CD4-positive, CD25-positive, alpha-beta regulatory T cell (primary cell): ENCODE measurements around the gene AHI1. TPM values are rescaled to one million over a fixed set of nuclear protein-coding genes. Genes with fewer than 3 reads are reported as not detected.

ENCODE experiments used
- ATAC-seq, 2 donors: fragments of 150-1000 bp; cut with Tn5 transposase; one replicate each; pipeline ENCODE4 v1.10.0; 2021; ENCODE audit warnings: low read depth in 2 of 2, moderate number of reproducible peaks in 2 of 2, moderate library complexity in 1 of 2
- DNase-seq, 3 donors: peaks; one replicate each; pipeline versions ENCODE4 v3.0.0 to v3.0.0-alpha.2; 2012 to 2022; ENCODE audit warnings: mixed read lengths in 1 of 3
- H3K27ac ChIP-seq: one replicate; pipeline ENCODE4 v1.7.0; 2013; ENCODE audit warnings: mild to moderate bottlenecking, low read length; ENCODE audit not compliant: insufficient read depth, poor library complexity, severe bottlenecking
- H3K27me3 ChIP-seq: one replicate; pipeline ENCODE4 v1.7.0; 2013; ENCODE audit warnings: low read length; ENCODE audit not compliant: control insufficient read depth, insufficient read depth
- H3K36me3 ChIP-seq: one replicate; pipeline ENCODE4 v1.7.0; 2013; ENCODE audit warnings: mild to moderate bottlenecking, low read length, moderate library complexity; ENCODE audit not compliant: control insufficient read depth, insufficient read depth
- H3K4me1 ChIP-seq: 2 replicates; pipeline ENCODE4 v1.7.0; 2013; ENCODE audit warnings: mild to moderate bottlenecking, low read length; ENCODE audit not compliant: insufficient read depth, control insufficient read depth, poor library complexity, severe bottlenecking
- H3K4me3 ChIP-seq: one replicate; pipeline ENCODE4 v1.7.0; 2013; ENCODE audit warnings: low read depth, mild to moderate bottlenecking, low read length, moderate library complexity
- H3K9me3 ChIP-seq, 2 experiments: 1 replicate in 1 of 2; 2 replicates in 1 of 2; pipeline ENCODE4 v1.7.0; 2013; ENCODE audit warnings: low read length in 2 of 2, mild to moderate bottlenecking in 1 of 2, moderate library complexity in 1 of 2; ENCODE audit not compliant: control insufficient read depth in 2 of 2
- H3K27ac Mint-ChIP-seq, 3 donors: one replicate each; pipeline ENCODE4 v1.8.0; 2020 to 2022; ENCODE audit warnings: mild to moderate bottlenecking in 3 of 3, mixed read lengths in 3 of 3, moderate library complexity in 2 of 3
- H3K27me3 Mint-ChIP-seq: one replicate; pipeline ENCODE4 v1.8.0; 2022; ENCODE audit warnings: mild to moderate bottlenecking, mixed read lengths
- H3K36me3 Mint-ChIP-seq: one replicate; pipeline ENCODE4 v1.8.0; 2020; ENCODE audit warnings: mixed read lengths
- H3K4me1 Mint-ChIP-seq, 4 donors: one replicate each; pipeline ENCODE4 v1.8.0; 2020 to 2022; ENCODE audit warnings: mixed read lengths in 4 of 4, mild to moderate bottlenecking in 1 of 4
- H3K4me3 Mint-ChIP-seq, 4 donors: one replicate each; pipeline ENCODE4 v1.8.0; 2020 to 2022; ENCODE audit warnings: mild to moderate bottlenecking in 4 of 4, mixed read lengths in 4 of 4, moderate library complexity in 3 of 4
- H3K9me3 Mint-ChIP-seq, 7 donors: one replicate each; pipeline ENCODE4 v1.8.0; 2020 to 2022; ENCODE audit warnings: mixed read lengths in 7 of 7, mild to moderate bottlenecking in 3 of 7, moderate library complexity in 2 of 7
- polyA plus RNA-seq, 4 donors: library from polyadenylated mRNA; unstranded; fragments of 300-500 nt; fragmentation: Illumina TruSeq; gene quantifications; one replicate each; pipeline ENCODE4 v1.2.3, GENCODE V29; 2021
- total RNA-seq: library from RNA; stranded (reverse); gene quantifications from one replicate; pipeline ENCODE4 v1.2.3, GENCODE V29; 2022

AHI1 gene
- total and polyA plus RNA-seq, 5 donors from 2014 or later, result 1.3 to 12.9 (median 2.2) TPM

DNA sequence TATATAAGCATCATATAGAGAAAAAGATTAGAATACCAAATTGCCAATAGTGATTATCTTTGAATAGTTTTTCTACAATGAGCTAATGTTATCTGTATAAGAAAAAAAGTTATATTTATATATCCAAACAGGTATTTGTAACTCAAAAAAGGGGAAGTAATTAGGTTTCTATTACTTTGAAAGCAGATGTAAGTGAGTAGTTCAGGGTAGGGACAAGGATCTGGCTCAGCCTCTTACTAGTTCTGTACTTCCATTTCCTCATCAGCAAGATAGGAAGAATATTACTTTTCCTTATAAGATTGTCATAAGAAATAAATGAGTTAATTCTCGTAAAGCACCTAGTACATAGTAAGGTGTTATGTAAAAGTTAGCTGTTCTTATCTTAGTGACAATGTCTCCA lies 32.2 kb downstream of the AHI1 start:
- H3K4me3 Mint-ChIP-seq, result no peak overlapping the region
- H3K4me1 Mint-ChIP-seq, result peaks cover 0 to 3% (median under 1%) of the 10 kb centered on the region in 4 donors
- no peak overlapping the region for H3K27ac ChIP-seq
- H3K36me3 Mint-ChIP-seq, result peaks cover 9% of the 10 kb centered on the region
- H3K36me3 ChIP-seq, result no peaks in the 10 kb centered on the region
- H3K9me3 ChIP-seq, result no peaks in the 10 kb centered on the region
- ATAC-seq, result no peak
- no peaks in the 10 kb centered on the region for H3K27me3 Mint-ChIP-seq
- no peak overlapping the region for H3K27ac Mint-ChIP-seq
- no peaks in the 10 kb centered on the region for H3K4me1 ChIP-seq
- peaks cover 0 to 2% (median 0%) of the 10 kb centered on the region in 7 donors for H3K9me3 Mint-ChIP-seq
- H3K4me3 ChIP-seq, result no peak overlapping the region
- DNase-seq, result no peak
- H3K27me3 ChIP-seq, result no peaks in the 10 kb centered on the region

DNA sequence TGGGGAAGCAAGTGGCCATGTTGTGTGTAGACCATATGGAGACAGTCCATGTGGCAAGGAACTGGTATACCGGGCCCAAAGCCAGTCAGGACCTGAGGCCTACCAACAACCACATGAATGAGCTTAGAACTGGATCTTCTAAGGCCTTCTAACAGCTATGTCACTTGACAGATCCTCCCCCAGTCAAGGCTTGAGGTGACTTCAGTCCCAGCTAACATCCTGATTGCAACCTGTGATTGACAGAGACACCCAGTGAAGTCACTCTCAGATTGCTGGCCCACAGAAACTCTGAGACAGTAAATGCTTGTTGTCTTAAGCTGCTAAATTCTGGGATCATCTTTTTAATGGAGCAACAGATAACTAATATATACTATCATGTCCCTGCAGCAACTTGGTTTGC lies 32.9 kb downstream of the AHI1 start:
- peaks cover 9% of the 10 kb centered on the region for H3K36me3 Mint-ChIP-seq
- H3K27me3 Mint-ChIP-seq, result no peaks in the 10 kb centered on the region
- no peak overlapping the region for H3K27ac Mint-ChIP-seq

DNA sequence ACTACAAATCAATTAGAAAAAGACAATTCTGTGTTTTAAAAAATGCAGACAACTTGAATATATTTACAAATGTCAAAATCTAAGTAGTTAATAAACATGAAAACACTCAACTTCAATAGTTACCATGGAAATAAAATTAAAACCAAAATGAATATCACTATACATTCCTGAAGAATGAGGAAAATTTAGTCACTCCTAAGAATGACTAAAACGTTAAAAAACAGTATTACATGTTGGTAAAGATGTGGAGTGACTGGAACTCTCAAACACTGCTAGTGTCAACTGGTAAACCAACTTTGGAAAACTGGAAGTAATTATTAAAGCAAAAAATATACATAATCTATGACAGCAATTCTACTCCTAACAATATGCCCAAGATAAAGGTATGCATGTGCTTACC lies 36.3 kb downstream of the AHI1 start:
- Mint-ChIP-seq H3K4me3 (no peak overlapping the region), H3K4me1 (peaks cover 0 to 3% (median 2%) of the 10 kb centered on the region in 4 donors), H3K36me3 (peaks cover 9% of the 10 kb centered on the region), H3K9me3 (no peaks in the 10 kb centered on the region), H3K27ac (no peak overlapping the region), H3K27me3 (no peaks in the 10 kb centered on the region)
- Histone ChIP-seq H3K4me3 (no peak overlapping the region), H3K27ac (no peak overlapping the region), H3K9me3 (no peaks in the 10 kb centered on the region), H3K4me1 (no peaks in the 10 kb centered on the region), H3K36me3 (no peaks in the 10 kb centered on the region), H3K27me3 (no peaks in the 10 kb centered on the region)
- DNase-seq, result no peak
- ATAC-seq, result no peak

More for the DNA sequence above, 32.9 kb downstream of the AHI1 start:
- Mint-ChIP-seq H3K4me3 (no peak overlapping the region), H3K4me1 (peaks cover 0 to 3% (median 2%) of the 10 kb centered on the region in 4 donors), H3K9me3 (peaks cover 0 to 2% (median 0%) of the 10 kb centered on the region in 7 donors)
- no peak for DNase-seq
- H3K36me3 ChIP-seq, result no peaks in the 10 kb centered on the region
- no peaks in the 10 kb centered on the region for H3K9me3 ChIP-seq
- H3K4me3 ChIP-seq, result no peak overlapping the region
- H3K4me1 ChIP-seq, result no peaks in the 10 kb centered on the region
- H3K27me3 ChIP-seq, result no peaks in the 10 kb centered on the region
- ATAC-seq, result no peak
- H3K27ac ChIP-seq, result no peak overlapping the region

DNA sequence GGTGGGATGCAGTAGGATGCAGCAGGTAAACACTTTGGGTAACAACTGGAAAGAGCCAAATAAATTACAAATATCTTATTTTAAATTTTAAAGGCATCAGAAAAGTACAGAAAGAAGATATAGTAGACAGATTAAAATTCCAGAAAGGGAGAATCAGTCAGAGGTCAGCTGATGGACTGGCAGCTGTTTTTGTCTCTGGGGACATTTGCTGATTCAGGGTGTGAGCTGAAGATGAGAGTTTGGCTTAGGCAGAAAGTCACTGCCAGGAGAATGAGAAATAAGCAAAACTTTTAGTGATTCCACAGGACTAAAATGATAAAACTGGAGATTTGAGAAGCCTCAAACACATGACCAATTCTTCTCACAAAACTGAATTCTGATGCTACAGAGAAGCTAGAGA lies 39.5 kb downstream of the AHI1 start:
- Histone ChIP-seq H3K4me3 (no peak overlapping the region), H3K27me3 (no peaks in the 10 kb centered on the region), H3K36me3 (no peaks in the 10 kb centered on the region), H3K27ac (no peak overlapping the region), H3K9me3 (no peaks in the 10 kb centered on the region), H3K4me1 (no peaks in the 10 kb centered on the region)
- Mint-ChIP-seq H3K36me3 (peaks cover 5% of the 10 kb centered on the region), H3K27me3 (no peaks in the 10 kb centered on the region), H3K4me1 (peaks cover 0 to 3% (median 0%) of the 10 kb centered on the region in 4 donors), H3K27ac (no peak overlapping the region), H3K9me3 (no peaks in the 10 kb centered on the region), H3K4me3 (no peak overlapping the region)
- ATAC-seq (no peak), DNase-seq (no peak)

DNA sequence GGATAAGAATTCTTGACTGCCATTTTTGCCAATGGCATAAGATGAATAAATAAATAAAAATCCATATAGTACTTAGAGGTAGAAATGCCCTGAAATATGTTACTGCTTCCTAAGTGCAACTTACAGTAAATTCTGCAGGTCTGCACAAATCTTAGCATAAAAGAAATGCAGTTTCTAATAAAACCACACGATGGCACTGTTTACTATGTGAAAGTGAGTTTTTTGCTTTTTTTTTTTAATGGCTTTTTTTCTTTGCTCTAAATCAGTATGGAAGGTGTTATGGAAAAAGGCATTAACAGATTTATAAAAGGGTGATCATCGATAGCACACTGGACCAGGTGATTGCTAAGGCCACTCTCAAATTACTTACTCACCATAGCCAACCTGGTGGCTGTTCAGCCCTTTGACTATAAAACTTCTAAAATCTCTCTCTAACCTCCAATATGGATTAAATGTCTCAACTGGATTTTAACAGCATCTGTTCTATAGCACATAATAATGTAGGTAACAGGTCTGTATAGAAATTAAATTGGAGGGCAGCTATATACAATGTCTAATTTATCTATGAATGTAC lies 45.8 kb downstream of the AHI1 start:
- Mint-ChIP-seq H3K4me1 (peaks cover 0 to 2% (median 0%) of the 10 kb centered on the region in 4 donors), H3K27me3 (no peaks in the 10 kb centered on the region), H3K4me3 (no peak overlapping the region), H3K27ac (no peak overlapping the region), H3K9me3 (no peaks in the 10 kb centered on the region), H3K36me3 (no peaks in the 10 kb centered on the region)
- H3K4me1 ChIP-seq, result no peaks in the 10 kb centered on the region
- no peak overlapping the region for H3K27ac ChIP-seq
- H3K9me3 ChIP-seq, result no peaks in the 10 kb centered on the region
- no peak for ATAC-seq
- H3K4me3 ChIP-seq, result no peak overlapping the region
- H3K36me3 ChIP-seq, result no peaks in the 10 kb centered on the region
- no peaks in the 10 kb centered on the region for H3K27me3 ChIP-seq
- DNase-seq, result peak in 2 of 3 donors; percentile 46 to 61

DNA sequence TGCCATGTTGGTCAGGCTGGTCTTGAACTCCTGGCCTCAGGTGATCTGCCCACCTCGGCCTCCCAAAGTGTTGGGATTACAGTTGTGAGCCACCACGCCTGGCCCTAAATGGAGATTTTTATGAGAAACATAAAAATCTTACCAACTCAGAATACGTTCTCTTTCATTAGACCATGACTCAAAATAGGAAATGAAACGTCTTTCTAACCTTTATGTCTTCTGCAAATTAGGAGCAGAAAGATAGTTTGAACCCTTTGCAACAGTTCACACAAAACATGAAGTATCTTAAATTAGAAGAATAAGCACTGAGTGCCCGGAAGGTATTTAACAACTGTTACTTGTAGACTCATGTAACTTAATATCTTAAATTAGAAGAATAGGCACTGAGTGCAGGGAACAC lies 48.3 kb downstream of the AHI1 start:
- H3K4me1 Mint-ChIP-seq, result peaks cover 0 to 2% (median 0%) of the 10 kb centered on the region in 4 donors
- no peaks in the 10 kb centered on the region for H3K27me3 Mint-ChIP-seq
- Histone ChIP-seq H3K4me1 (no peaks in the 10 kb centered on the region), H3K36me3 (no peaks in the 10 kb centered on the region), H3K4me3 (no peak overlapping the region), H3K9me3 (no peaks in the 10 kb centered on the region), H3K27me3 (no peaks in the 10 kb centered on the region), H3K27ac (no peak overlapping the region)
- DNase-seq (peak in 1 of 3 donors; percentile 23), ATAC-seq (no peak)
- H3K36me3 Mint-ChIP-seq, result peaks cover 9% of the 10 kb centered on the region
- H3K9me3 Mint-ChIP-seq, result no peaks in the 10 kb centered on the region
- H3K27ac Mint-ChIP-seq, result no peak overlapping the region
- no peak overlapping the region for H3K4me3 Mint-ChIP-seq

DNA sequence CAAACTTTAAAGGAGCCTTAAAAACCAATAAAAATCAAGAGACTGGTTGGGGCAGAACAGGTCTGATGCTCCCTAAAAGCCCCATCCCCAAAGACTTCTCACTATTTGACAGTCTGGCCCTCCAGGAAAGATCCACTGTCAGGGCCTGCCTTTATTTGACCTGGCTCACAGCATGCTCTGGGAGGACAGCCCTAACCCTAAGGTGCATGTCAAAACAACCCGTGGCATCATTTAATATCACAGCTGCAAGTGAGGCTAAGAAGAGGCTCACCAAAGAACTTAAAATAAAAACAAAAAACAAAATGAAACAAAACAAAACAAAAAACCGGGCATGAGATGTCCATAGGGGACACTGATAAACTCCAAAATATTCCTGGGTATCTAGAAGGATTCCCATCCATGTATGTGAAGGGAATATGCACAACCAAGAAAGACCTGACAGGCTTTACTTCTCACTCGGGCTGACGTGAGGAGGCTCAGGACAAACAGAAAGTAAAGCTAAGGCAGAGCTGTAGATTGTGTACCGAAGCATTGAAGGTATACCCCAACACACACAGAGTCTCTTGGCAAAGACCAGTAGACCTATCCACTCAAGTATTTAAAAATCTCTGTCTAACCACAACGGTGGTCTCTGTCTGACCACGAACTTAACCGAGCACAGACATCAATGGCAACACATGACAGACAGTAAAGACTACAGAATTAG lies 57.3 kb downstream of the AHI1 start:
- Histone ChIP-seq H3K4me1 (no peaks in the 10 kb centered on the region), H3K27me3 (no peaks in the 10 kb centered on the region), H3K36me3 (no peaks in the 10 kb centered on the region), H3K27ac (no peak overlapping the region), H3K4me3 (peak overlapping the region; percentile 42), H3K9me3 (no peaks in the 10 kb centered on the region)
- Mint-ChIP-seq H3K36me3 (peaks cover 13% of the 10 kb centered on the region), H3K4me1 (peaks cover 0 to 10% (median 7%) of the 10 kb centered on the region in 4 donors), H3K27ac (peak overlapping the region in 2 of 3 donors; percentile 33 to 39), H3K4me3 (peak overlapping the region in 3 of 4 donors; percentile 2 to 42 (median 34)), H3K27me3 (no peaks in the 10 kb centered on the region), H3K9me3 (no peaks in the 10 kb centered on the region)
- DNase-seq (peak in 1 of 3 donors; percentile 24), ATAC-seq (peak; percentile 45 to 56)

DNA sequence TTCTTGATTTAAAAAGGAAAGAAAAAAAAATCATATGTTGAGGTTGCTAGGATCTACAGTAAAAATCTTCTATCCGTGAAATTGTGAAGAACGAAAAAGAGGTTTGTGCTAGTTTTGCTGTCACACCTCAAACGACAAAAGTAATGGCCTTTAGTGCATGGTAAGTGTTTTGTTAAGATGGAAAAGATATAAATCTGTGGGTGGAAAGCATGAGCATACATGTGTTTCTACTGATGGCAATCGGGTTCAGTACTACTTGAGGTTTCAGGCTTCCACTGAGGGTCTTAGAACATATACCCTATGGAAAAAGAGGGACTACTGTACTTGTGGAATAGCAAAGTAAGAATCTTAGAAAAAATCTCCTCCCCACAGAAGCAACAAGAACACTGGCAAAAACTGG lies 58.0 kb downstream of the AHI1 start:
- H3K36me3 ChIP-seq, result peaks cover 2% of the 10 kb centered on the region
- peaks cover 13% of the 10 kb centered on the region for H3K36me3 Mint-ChIP-seq
- no peak overlapping the region for H3K27ac Mint-ChIP-seq
- DNase-seq, result no peak
- H3K9me3 ChIP-seq, result peaks cover 0 to 4% of the 10 kb centered on the region in 2 experiments
- peaks cover 0 to 10% (median 7%) of the 10 kb centered on the region in 4 donors for H3K4me1 Mint-ChIP-seq
- H3K27me3 Mint-ChIP-seq, result no peaks in the 10 kb centered on the region
- no peaks in the 10 kb centered on the region for H3K4me1 ChIP-seq
- peaks cover 0 to under 1% (median 0%) of the 10 kb centered on the region in 7 donors for H3K9me3 Mint-ChIP-seq
- no peaks in the 10 kb centered on the region for H3K27me3 ChIP-seq
- H3K4me3 ChIP-seq, result no peak overlapping the region
- no peak overlapping the region for H3K4me3 Mint-ChIP-seq
- no peak overlapping the region for H3K27ac ChIP-seq
- no peak for ATAC-seq
